ENCODE data around the gene SFXN5.

- TF ChIP-seq, protein P1, sequence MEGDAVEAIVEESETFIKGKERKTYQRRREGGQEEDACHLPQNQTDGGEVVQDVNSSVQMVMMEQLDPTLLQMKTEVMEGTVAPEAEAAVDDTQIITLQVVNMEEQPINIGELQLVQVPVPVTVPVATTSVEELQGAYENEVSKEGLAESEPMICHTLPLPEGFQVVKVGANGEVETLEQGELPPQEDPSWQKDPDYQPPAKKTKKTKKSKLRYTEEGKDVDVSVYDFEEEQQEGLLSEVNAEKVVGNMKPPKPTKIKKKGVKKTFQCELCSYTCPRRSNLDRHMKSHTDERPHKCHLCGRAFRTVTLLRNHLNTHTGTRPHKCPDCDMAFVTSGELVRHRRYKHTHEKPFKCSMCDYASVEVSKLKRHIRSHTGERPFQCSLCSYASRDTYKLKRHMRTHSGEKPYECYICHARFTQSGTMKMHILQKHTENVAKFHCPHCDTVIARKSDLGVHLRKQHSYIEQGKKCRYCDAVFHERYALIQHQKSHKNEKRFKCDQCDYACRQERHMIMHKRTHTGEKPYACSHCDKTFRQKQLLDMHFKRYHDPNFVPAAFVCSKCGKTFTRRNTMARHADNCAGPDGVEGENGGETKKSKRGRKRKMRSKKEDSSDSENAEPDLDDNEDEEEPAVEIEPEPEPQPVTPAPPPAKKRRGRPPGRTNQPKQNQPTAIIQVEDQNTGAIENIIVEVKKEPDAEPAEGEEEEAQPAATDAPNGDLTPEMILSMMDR (IDR thresholded peaks at IDR 0.05): no peak
- TF ChIP-seq POLR2AphosphoS5 (IDR thresholded peaks at IDR 0.05): no peak
Observed at GRCh38 chr2:73076701-73077423, 5.3 kb upstream of the SFXN5 start.
